ENCODE data around the gene CLIC4.

CLIC4 gene

DNA sequence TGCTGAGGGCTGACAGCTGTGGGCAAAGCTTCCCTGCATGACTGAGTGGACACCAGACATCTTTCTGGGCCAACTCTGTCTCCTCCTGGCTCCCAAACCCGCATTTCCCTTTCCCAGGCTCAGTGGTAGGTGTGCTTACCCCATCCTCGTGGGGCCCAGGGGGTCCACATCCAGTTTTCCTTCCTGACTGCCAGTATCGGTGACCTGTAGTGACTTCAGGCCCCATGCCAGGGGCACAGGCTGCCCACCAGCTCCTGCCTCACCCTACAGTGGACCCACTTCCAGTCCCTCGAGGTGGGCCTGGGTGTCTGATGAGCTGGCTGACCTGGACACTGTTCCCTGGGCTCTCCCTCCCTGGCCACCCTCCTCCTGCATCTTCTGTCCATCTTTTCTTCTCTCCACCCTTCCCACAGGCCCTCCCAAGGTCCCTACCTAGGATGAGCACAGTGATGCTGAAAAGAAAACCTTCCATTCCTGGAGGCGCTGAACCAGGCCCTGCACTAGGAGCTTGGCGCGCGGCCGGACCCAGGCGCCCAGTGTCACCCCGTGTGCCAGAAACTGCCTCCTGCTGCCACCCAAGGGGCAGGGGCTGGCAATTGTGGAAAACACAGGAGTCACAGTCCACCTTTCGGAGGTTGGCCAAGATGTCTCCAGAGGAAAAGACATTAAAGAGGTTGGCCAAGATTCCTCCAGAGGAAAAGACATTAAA, 117.7 kb downstream of the CLIC4 start:
- 88 to 98% methylated on average over 12 of the region's 12 CpGs for WGBS, 2 experiments (ENCODE audit: insufficient coverage in 2 of 2)
- Histone ChIP-seq H3K27ac (ENCODE audit: low read depth, low read length, severe bottlenecking) (no peak overlapping the region), H3K4me1 (ENCODE audit: control insufficient read depth, insufficient read depth, low read length, poor library complexity, severe bottlenecking) (peaks cover 23% of the 10 kb centered on the region), H3K36me3 (ENCODE audit: control insufficient read depth, insufficient read depth, low read length) (no peaks in the 10 kb centered on the region), H3K4me3 (ENCODE audit: extremely low read depth, insufficient read depth, low read length, poor library complexity, severe bottlenecking) (no peak overlapping the region), H3K9me3 (ENCODE audit: control insufficient read depth, low read length) (no peaks in the 10 kb centered on the region)

DNA sequence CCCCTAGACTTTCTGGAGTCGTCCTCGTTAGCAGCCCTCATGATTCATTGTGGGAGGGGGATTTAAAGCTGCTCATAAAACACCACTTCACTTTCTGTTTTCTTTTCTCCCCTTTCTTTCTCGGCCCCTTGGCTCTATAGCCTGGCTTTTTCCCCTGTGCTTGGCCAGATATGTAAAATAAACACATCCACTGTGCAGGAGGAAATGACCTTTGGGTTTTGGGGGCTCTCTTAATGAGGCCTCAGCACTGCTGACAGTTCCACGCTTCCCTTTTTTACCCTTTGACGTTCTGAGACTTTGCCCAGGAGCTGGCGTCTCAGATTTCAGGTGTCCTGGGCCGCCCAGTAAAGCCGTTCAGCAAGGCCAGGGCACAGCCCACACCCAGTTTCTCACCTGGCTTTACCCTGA, 119.1 kb downstream of the CLIC4 start:
- Histone ChIP-seq H3K4me1 (ENCODE audit: control insufficient read depth, insufficient read depth, low read length, poor library complexity, severe bottlenecking) (peaks cover 23% of the 10 kb centered on the region), H3K9me3 (ENCODE audit: control insufficient read depth, low read length) (no peaks in the 10 kb centered on the region), H3K36me3 (ENCODE audit: control insufficient read depth, insufficient read depth, low read length) (no peaks in the 10 kb centered on the region), H3K4me3 (ENCODE audit: extremely low read depth, insufficient read depth, low read length, poor library complexity, severe bottlenecking) (no peak overlapping the region), H3K27ac (ENCODE audit: low read depth, low read length, severe bottlenecking) (no peak overlapping the region)
- 47 to 48% methylated on average over 4 to 5 of the region's 8 CpGs for WGBS, 2 experiments (ENCODE audit: insufficient coverage in 2 of 2)

DNA sequence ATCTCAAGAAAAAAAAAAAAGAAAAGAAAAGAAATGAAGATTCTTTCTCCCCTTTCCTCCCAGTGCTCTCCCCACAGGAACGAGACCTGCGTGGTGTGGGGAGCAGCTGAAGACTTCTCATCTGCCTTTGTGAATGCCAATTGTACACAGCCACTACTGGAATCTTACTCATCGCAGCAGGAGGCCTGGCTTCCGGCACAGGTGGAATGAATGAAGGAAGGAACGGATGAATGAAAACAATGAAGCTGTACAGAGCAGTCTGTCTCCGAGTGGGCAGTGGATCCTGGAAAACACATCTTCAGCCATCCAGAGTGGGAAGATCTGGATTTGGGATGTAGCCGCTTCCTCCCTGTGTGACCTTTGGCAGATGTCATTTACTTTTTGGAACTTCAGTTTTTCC, 119.9 kb downstream of the CLIC4 start:
- Histone ChIP-seq H3K4me1 (ENCODE audit: control insufficient read depth, insufficient read depth, low read length, poor library complexity, severe bottlenecking) (peaks cover 23% of the 10 kb centered on the region), H3K9me3 (ENCODE audit: control insufficient read depth, low read length) (no peaks in the 10 kb centered on the region), H3K4me3 (ENCODE audit: extremely low read depth, insufficient read depth, low read length, poor library complexity, severe bottlenecking) (no peak overlapping the region), H3K36me3 (ENCODE audit: control insufficient read depth, insufficient read depth, low read length) (no peaks in the 10 kb centered on the region), H3K27ac (ENCODE audit: low read depth, low read length, severe bottlenecking) (no peak overlapping the region)
- WGBS, 2 experiments (ENCODE audit: insufficient coverage in 2 of 2), result 81 to 97% methylated on average over 2 to 3 of the region's 7 CpGs

DNA sequence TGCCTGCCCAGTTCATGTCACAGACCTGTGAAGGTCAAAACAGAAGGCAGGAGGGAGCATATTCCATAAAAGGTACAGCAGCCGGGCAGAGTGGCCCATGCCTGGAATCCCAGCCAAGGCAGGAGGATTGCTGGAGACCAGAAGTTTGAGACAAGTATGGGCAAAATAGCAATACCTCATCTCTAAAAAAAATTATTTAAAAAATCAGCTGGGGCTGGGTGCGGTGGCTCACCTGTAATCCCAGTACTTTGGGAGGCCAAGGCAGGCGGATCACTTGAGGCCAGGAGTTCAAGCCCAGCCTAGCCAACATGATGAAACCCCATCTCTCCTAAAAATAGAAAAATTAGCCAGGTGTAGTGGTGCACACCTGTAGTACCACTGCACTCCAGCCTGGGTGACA, 120.3 kb downstream of the CLIC4 start:
- Histone ChIP-seq H3K4me1 (ENCODE audit: control insufficient read depth, insufficient read depth, low read length, poor library complexity, severe bottlenecking) (peaks cover 23% of the 10 kb centered on the region), H3K27ac (ENCODE audit: low read depth, low read length, severe bottlenecking) (no peak overlapping the region), H3K9me3 (ENCODE audit: control insufficient read depth, low read length) (no peaks in the 10 kb centered on the region), H3K4me3 (ENCODE audit: extremely low read depth, insufficient read depth, low read length, poor library complexity, severe bottlenecking) (no peak overlapping the region), H3K36me3 (ENCODE audit: control insufficient read depth, insufficient read depth, low read length) (no peaks in the 10 kb centered on the region)
- WGBS, 2 experiments (ENCODE audit: insufficient coverage in 2 of 2), result 87 to 100% methylated on average over 1 to 2 of the region's 3 CpGs

DNA sequence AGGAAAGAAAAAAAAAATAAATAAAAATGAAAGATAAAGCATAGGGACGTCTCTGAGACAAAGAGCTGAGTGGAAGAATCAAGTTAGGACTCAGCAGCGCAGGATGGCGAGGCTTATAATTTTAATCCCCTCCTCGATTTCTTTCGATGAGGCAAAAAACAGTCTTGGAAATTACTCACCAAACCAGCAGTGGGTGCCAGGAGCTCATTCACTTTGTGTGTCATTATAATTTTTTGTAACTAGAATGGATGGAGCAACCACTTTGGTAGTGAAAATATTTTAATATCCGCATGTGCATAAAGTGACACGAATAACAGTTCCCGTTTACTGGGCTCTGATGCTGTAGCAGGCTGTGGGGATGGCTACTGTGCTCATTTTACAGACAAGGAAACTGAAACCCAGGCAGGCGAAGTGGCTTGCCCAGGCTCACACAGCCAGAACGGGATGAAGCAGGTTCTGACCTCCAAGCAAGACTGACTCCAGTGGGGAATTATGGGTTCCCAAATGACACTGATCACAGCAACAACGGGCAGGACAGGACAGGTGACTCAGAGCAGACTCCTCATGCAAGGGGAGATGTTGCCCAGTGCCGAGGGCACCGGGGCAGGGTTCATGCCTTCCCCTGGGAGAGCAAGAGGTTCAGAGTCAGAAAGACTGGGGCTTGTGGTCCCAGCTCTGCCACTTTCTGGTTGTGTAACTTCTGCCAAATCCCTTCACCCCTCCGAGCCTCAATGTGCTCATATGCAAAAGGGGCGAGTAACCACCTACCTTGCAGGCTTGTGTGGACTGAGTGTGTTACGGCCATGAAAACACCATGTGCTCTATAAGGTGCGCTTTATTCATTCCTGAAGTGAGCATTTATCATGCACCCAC, 121.2 kb downstream of the CLIC4 start:
- Histone ChIP-seq H3K27ac (ENCODE audit: low read depth, low read length, severe bottlenecking) (no peak overlapping the region), H3K36me3 (ENCODE audit: control insufficient read depth, insufficient read depth, low read length) (no peaks in the 10 kb centered on the region), H3K4me3 (ENCODE audit: extremely low read depth, insufficient read depth, low read length, poor library complexity, severe bottlenecking) (no peak overlapping the region), H3K9me3 (ENCODE audit: control insufficient read depth, low read length) (no peaks in the 10 kb centered on the region), H3K4me1 (ENCODE audit: control insufficient read depth, insufficient read depth, low read length, poor library complexity, severe bottlenecking) (peaks cover 23% of the 10 kb centered on the region)
- 84 to 91% methylated on average over 13 of the region's 17 CpGs for WGBS, 2 experiments (ENCODE audit: insufficient coverage in 2 of 2)

DNA sequence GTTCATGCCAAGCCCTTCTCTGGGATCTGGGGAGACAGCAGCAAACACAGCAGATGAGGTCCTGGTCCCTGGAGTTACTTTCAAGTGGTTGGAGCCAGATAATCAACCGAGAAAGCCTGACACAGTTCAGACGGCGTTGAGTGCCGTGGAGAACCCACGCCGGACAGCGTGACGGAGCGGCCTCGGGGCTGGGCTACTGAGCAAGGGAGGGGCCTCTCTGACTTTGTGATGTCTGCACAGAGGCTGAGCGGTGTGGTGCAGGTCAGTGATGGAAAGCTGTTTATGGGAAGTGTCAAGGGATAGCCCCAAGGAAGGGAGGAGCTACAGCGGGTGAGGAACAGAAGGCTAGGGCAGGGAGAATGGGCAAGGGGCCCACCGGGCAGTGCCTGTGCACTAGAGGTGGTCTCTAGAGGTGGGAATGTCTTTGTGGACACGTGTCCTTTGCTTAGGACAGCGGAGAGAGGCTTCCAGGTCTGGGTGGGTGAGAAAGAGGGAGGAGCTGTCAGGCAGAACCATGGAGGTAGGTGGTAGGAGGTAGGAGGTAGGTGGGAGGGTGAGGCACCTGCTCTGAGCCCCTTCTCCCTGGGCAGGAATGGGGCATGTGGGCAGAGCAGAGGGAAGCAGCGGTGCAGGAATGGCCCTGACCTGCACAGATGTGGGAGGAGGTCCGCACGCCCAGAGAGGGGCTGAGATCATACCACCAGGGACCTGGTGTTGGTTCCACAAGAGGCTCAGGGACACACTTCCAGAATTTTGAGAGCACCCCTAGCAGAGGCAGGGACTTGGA, 122.0 kb downstream of the CLIC4 start:
- peaks cover 17% of the 10 kb centered on the region for H3K4me1 ChIP-seq (ENCODE audit: control insufficient read depth, insufficient read depth, low read length, poor library complexity, severe bottlenecking)
- H3K36me3 ChIP-seq (ENCODE audit: control insufficient read depth, insufficient read depth, low read length), result no peaks in the 10 kb centered on the region
- no peak overlapping the region for H3K4me3 ChIP-seq (ENCODE audit: extremely low read depth, insufficient read depth, low read length, poor library complexity, severe bottlenecking)
- no peaks in the 10 kb centered on the region for H3K9me3 ChIP-seq (ENCODE audit: control insufficient read depth, low read length)
- 84 to 91% methylated on average over 17 of the region's 18 CpGs for WGBS, 2 experiments (ENCODE audit: insufficient coverage in 2 of 2)
- H3K27ac ChIP-seq (ENCODE audit: low read depth, low read length, severe bottlenecking), result no peak overlapping the region

DNA sequence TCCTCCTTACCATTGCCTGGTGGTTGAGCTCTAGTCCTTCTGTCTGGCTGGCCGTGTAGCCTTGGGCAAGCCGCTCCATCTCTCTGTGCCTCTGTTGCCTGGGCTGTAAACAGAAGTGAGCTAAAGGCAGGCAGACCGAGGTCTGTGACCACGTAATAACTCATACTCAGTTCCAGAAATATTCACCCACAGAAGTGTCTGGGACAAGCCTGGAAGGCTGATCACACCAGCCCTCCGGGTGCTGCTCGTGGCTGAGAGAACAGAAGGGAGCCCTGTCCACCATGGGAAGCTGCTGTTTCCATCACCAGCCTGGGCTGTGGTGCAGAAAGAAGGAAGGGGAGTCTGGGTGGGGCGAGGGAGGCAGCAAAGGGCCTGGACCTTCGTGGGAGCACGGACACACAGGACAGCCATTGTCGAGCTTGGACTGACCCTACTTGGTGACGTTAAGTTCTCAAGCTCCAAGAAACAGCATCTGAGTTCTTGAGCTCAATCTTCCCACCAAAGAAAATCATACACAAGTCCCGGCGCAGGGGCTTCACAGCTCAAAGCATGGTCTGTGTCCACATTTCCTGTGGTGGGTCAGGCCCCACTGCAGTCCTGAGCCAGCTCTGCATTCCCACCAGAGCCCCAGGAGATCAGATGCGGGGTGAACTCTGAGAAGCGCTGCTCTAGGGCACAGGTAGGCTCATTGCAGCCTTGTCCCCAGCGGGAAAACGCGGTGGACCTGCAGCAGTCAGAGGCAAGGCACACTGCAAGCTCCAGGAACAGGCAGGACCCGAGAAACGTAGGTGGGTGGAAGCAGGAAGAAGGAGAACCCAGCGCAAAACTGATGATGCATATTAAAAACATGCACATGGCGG, 123.0 kb downstream of the CLIC4 start:
- no peaks in the 10 kb centered on the region for H3K9me3 ChIP-seq (ENCODE audit: control insufficient read depth, low read length)
- WGBS, 2 experiments (ENCODE audit: insufficient coverage in 2 of 2), result 91 to 93% methylated on average over 19 to 21 of the region's 22 CpGs
- H3K27ac ChIP-seq (ENCODE audit: low read depth, low read length, severe bottlenecking), result no peak overlapping the region
- H3K36me3 ChIP-seq (ENCODE audit: control insufficient read depth, insufficient read depth, low read length), result no peaks in the 10 kb centered on the region
- H3K4me1 ChIP-seq (ENCODE audit: control insufficient read depth, insufficient read depth, low read length, poor library complexity, severe bottlenecking), result peaks cover 11% of the 10 kb centered on the region
- H3K4me3 ChIP-seq (ENCODE audit: extremely low read depth, insufficient read depth, low read length, poor library complexity, severe bottlenecking), result no peak overlapping the region

DNA sequence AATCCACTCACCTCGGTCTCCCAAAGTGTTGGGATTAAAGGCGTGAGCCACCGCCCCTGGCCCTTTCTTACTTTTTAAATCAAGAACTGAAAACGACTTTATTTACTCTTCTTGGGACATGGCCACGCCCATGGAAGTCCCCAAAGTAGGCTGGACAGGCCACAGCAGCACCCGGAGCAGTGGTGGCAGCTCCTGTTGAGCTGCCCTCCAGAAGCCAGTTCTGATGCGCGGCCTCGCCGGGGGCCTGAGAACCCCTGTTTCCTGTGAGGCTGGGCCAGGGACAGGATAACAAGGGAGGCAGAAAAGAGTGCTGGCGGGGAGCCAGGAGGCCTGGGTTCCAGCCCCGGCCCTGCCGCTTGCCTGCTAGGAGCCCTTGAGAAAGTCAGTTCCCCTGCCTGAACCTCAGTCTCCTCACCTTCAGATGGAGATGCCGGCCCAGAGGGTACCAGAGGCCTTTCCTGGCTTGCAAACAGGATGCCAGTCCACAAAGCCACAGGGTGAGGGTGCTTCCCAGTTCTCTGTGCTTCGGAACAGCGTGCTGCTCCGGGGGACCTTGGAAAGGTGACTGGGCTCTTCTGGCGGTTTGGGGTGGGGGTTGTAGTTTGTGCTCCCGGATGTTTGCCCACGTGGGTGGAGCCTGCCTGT, 125.4 kb downstream of the CLIC4 start:
- Histone ChIP-seq H3K4me3 (ENCODE audit: extremely low read depth, insufficient read depth, low read length, poor library complexity, severe bottlenecking) (no peak overlapping the region), H3K36me3 (ENCODE audit: control insufficient read depth, insufficient read depth, low read length) (no peaks in the 10 kb centered on the region), H3K4me1 (ENCODE audit: control insufficient read depth, insufficient read depth, low read length, poor library complexity, severe bottlenecking) (no peaks in the 10 kb centered on the region), H3K27ac (ENCODE audit: low read depth, low read length, severe bottlenecking) (no peak overlapping the region), H3K9me3 (ENCODE audit: control insufficient read depth, low read length) (no peaks in the 10 kb centered on the region)
- 86 to 89% methylated on average over 18 to 20 of the region's 20 CpGs for WGBS, 2 experiments (ENCODE audit: insufficient coverage in 2 of 2)

DNA sequence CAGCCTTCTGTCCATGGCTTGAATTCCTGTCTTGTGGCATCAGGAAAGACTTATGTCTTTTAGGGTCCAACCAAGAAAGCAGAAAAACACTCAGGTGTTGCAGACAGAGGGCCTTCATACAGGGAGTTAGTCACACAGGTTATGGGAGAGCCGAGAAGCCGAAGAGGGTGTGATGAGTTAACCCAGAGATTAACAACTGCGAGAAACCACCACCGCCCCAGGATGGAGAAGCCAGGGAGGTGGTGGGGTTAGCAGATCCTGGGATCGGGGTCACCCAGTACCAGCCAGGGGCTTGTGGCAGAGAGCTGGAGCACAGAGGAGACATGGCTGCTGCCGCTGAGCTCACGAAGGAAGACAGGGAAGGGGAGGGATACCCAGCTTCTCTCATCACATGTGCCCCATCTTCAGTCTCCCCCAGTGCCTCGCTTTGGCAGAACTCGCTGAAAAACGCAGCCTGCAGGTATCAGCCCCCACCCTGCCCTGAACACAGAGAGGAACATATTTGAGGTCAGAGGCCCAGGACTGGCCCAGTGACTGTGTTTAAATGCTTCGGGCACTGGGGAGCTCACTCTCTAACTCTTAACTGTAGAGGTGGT, 126.2 kb downstream of the CLIC4 start:
- 94 to 97% methylated on average over 5 to 9 of the region's 11 CpGs for WGBS, 2 experiments (ENCODE audit: insufficient coverage in 2 of 2)
- Histone ChIP-seq H3K36me3 (ENCODE audit: control insufficient read depth, insufficient read depth, low read length) (no peaks in the 10 kb centered on the region), H3K4me1 (ENCODE audit: control insufficient read depth, insufficient read depth, low read length, poor library complexity, severe bottlenecking) (no peaks in the 10 kb centered on the region), H3K27ac (ENCODE audit: low read depth, low read length, severe bottlenecking) (no peak overlapping the region), H3K4me3 (ENCODE audit: extremely low read depth, insufficient read depth, low read length, poor library complexity, severe bottlenecking) (no peak overlapping the region), H3K9me3 (ENCODE audit: control insufficient read depth, low read length) (no peaks in the 10 kb centered on the region)

Measured in mesodermal cell (in vitro differentiated cells).